VCaP (cell line): ENCODE measurements around the gene COL8A2.

Experiments used
- H3K27ac ChIP-seq: fragments of 450-650 bp; 2 replicates; pipeline ENCODE4 v1.5.1; 2017
- CTCF ChIP-seq: fragments of 450-650 bp; conservative IDR thresholded peaks from 2 replicates; pipeline ENCODE4 v1.5.1; 2017; ENCODE audit warnings: mild to moderate bottlenecking, moderate library complexity

COL8A2 gene

GRCh38 chr1:36087233-36088123 is 37.5 kb downstream of the COL8A2 start:
- TF ChIP-seq CTCF: no peak
- H3K27ac ChIP-seq: no peak overlapping the region; the same call in 1 of the 2 replicates

- no peak for TF ChIP-seq CTCF
- no peak overlapping the region for H3K27ac ChIP-seq
Observed at GRCh38 chr1:36086529-36087232, 38.3 kb downstream of the COL8A2 start.

GRCh38 chr1:36085686-36086526 is 39.1 kb downstream of the COL8A2 start:
- TF ChIP-seq CTCF: no peak
- no peak overlapping the region for H3K27ac ChIP-seq

- no peak overlapping the region for H3K27ac ChIP-seq
- TF ChIP-seq CTCF: no peak
Observed at GRCh38 chr1:36085126-36085525, 39.9 kb downstream of the COL8A2 start.

- TF ChIP-seq CTCF: no peak
- H3K27ac ChIP-seq: peak overlapping the region; percentile 22; the same call in 1 of the 2 replicates
Observed at GRCh38 chr1:36084497-36085115, 40.4 kb downstream of the COL8A2 start.

- TF ChIP-seq CTCF: no peak
- H3K27ac ChIP-seq: peak within 1 kb of the TSS; percentile 22; the same call in 1 of the 2 replicates
Observed at GRCh38 chr1:36083635-36084496, 41.2 kb downstream of the COL8A2 start, which contains the start of gene TEKT2. TEKT2 (plus strand) TSS chr1:36084094; CDS start chr1:36084922, 828 bp downstream.
